H7 (cell line): Measurements from ENCODE around the gene GRAMD1B. TPM values are rescaled to one million over a fixed set of nuclear protein-coding genes. Genes with fewer than 3 reads are reported as not detected.
"Not testable (repeated sequence)": the region's sequence is repeated elsewhere in the genome, so short reads cannot be mapped to it uniquely, and the experiment has no call there.

Experiments used
- DNase-seq: peaks from one replicate; pipeline ENCODE4 v3.0.0; 2012
- H3K27me3 ChIP-seq: 2 replicates; pipeline ENCODE4 v1.6.0; 2011; ENCODE audit warnings: mild to moderate bottlenecking, low read length; ENCODE audit not compliant: control insufficient read depth, insufficient read depth
- H3K36me3 ChIP-seq: replicated peaks from 2 replicates; pipeline ENCODE4 v1.5.1; 2011; ENCODE audit warnings: low read length; ENCODE audit not compliant: control insufficient read depth, insufficient read depth
- H3K4me3 ChIP-seq: 2 replicates; pipeline ENCODE4 v1.5.1; 2011; ENCODE audit warnings: low read depth, mild to moderate bottlenecking, control low read depth, low read length, moderate library complexity; ENCODE audit not compliant: insufficient read depth
- total RNA-seq: library from RNA; depleted of rRNA; stranded (reverse); fragments of >200 nt; shearing (Covaris generic); gene quantifications from 2 replicates; pipeline ENCODE4 v1.2.3, GENCODE V29; 2014

The GRAMD1B gene
- total RNA-seq, 1 experiment from 2014 or later = 15.9 TPM

DNA sequence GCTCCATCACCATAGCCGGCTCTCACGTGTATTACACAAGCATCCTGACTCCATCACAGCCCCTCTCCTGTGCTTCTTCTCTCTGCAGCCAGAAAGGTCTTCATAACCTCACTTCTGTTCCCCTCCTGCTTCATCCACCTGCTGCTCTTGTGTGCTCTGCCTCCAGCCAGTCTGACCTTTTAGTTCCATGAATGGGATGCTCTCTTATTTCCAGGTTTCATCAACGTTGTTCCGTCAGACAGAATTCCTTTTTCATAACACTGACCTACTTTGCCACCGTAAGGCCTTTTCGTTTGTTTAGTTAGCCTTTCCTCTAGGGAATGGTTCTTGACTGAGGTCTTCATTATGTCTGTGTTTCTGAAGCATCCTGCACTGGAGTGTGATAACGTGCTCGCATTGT is 18.8 kb downstream of the GRAMD1B start:
- Histone ChIP-seq H3K27me3 (no peaks in the 10 kb centered on the region), H3K4me3 (no peak overlapping the region), H3K36me3 (no peaks in the 10 kb centered on the region)
- no peak for DNase-seq

DNA sequence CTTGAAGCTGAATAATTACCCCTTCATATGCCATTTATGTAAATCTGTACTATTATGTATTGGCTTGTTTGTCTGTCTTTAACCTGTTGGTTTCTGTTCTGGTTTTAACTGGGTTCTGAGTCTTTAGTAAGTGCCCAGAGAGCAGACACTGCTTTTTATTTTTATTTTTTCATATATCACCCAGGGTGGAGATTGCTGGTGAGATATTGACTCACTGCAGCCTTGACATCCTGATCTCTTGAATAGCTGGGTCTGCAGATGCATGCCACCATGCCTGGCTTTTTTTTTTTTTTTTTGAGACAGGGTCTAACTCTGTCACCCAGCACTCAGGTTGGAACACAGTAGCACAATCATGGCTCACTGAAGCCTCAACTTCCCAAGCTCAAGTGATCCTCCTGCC is 19.4 kb downstream of the GRAMD1B start:
- Histone ChIP-seq H3K36me3 (no peaks in the 10 kb centered on the region), H3K4me3 (no peak overlapping the region), H3K27me3 (no peaks in the 10 kb centered on the region)
- DNase-seq = no peak

DNA sequence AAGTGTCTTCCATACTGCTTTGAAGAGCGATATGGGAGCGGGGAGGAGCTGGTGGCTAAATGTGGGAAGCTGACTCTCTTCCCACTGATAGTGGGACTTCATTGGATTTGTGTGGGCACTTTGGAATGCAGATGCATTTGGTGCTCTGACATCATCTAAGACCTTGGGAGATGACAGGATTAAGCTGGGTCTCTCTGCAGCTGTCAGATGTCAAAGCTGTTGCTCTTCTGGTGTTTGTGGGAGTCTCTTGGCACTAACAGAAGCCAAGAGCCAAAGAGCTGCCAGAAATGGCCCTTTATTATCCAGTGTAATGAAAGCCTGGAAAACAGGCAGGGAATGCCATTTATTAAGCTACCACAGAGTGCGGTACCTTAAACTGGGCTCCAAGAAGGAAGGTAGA is 20.6 kb downstream of the GRAMD1B start:
- Histone ChIP-seq H3K36me3 (no peaks in the 10 kb centered on the region), H3K27me3 (no peaks in the 10 kb centered on the region), H3K4me3 (no peak overlapping the region)
- no peak for DNase-seq

DNA sequence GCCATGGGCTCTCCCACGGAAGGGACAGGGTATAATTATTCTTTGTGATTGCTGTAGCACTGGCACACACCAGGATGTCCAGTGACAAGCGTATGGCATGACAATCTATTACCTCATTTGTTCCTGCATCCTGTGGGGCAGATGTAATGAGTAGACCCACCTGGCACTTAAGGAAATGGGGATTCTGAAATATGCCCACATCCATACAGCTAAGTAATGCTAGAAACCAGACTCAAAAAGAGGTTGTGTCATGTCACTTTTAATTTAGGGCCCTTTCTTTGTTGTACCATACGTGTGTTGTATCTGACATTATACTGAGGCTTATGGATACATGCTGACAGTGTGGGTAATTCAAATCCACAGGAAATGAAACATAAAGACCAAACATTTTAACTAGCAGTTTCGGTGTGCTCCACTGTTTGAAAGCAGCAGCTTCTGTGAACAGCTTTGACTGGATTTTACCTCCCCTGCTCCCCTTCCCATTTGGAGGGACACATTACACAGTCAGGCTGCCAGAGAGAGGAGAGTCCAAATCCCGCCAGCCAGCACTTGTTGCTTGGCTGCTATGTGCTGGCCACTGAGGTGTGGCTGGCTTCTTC is 21.2 kb downstream of the GRAMD1B start:
- no peak overlapping the region for H3K4me3 ChIP-seq
- DNase-seq = no peak
- no peaks in the 10 kb centered on the region for H3K27me3 ChIP-seq
- H3K36me3 ChIP-seq = no peaks in the 10 kb centered on the region

DNA sequence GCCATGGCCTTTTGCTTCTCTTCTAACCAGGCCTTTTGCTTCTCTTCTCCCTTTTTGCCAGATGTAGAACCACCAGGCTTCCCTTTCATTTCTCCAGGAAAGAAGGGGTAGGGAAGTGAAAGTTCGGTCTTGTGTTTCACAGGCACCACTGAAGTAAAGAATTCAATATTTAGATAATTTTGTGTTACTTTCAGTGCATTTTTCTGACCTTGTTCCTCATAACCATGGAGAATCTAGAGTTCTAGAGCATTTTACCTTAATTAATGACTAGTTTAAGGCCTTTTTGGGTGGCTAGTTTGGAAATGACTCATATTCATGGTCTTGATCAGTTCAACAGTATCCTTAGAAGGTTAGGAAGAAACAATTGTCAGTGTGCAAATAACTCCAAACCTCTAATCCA is 22.7 kb downstream of the GRAMD1B start:
- no peaks in the 10 kb centered on the region for H3K36me3 ChIP-seq
- no peak for DNase-seq
- H3K4me3 ChIP-seq = no peak overlapping the region
- H3K27me3 ChIP-seq = no peaks in the 10 kb centered on the region

DNA sequence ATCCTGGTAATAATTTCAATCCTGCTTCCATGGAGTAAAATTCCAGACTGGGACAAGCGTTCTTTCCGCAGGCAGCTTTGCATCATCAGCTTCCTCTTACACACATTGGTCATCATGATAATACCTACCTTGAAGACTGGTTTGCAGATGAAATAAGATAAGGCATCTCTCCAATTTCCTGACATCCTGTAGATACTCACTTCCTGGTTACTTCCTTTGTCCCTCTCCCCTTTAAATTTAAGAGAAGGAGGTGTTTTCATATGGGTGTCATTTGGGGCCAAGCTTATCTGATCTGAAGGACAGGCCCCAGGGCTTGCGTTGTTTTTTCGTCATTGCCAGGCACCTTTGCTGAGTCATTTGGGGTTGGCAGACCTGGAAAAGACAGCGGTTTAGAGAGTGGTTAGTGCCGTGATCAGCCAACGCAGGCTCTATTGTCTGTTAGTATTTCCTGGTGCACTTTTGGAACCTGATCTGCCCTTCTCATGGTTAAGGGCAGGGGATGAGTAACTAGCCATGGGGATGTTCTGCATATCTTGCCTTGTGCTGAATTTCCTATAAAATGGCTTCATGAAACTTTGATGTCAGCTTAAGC is 24.1 kb downstream of the GRAMD1B start:
- Histone ChIP-seq H3K4me3 (no peak overlapping the region), H3K27me3 (no peaks in the 10 kb centered on the region), H3K36me3 (no peaks in the 10 kb centered on the region)
- no peak for DNase-seq

DNA sequence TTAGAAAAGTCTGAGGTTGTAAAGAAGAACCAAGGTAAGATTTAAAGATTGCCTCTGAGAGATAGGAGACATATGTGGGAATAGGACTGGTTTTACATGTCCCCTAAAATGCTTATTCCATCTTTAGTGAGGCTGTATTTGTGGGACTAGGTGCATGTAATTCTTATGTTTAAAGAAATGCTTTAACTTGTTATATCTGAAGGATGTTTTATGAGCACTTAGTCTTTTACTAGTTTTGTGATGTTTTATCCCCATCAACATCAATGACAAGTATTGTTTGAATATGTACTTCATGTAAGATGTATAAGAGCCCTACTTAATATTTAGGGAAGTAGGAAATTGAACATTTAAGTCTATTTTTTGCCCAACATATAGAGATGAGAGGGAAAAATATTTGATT is 24.7 kb downstream of the GRAMD1B start:
- no peaks in the 10 kb centered on the region for H3K36me3 ChIP-seq
- no peak overlapping the region for H3K4me3 ChIP-seq
- DNase-seq = no peak
- H3K27me3 ChIP-seq = no peaks in the 10 kb centered on the region

DNA sequence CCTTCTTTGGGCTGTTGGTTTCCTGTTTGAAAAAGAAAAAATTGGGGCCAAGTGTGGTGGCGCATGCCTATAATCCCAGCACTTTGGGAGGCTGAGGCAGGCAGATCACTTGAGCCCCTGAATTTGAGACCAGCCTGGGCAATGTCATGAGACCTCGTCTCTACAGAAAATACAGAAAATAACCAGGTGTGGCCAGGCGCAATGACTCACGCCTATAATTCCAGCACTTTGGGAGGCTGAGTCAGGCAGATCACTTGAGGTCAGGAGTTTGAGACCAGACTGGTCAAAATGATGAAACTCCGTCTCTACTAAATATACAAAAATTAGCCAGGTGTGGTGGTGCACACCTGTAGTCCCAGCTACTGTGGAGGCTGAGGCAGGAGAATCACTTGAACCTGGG is 26.4 kb downstream of the GRAMD1B start:
- H3K4me3 ChIP-seq, H3K27me3 ChIP-seq, DNase-seq, H3K36me3 ChIP-seq: not testable (repeated sequence)

DNA sequence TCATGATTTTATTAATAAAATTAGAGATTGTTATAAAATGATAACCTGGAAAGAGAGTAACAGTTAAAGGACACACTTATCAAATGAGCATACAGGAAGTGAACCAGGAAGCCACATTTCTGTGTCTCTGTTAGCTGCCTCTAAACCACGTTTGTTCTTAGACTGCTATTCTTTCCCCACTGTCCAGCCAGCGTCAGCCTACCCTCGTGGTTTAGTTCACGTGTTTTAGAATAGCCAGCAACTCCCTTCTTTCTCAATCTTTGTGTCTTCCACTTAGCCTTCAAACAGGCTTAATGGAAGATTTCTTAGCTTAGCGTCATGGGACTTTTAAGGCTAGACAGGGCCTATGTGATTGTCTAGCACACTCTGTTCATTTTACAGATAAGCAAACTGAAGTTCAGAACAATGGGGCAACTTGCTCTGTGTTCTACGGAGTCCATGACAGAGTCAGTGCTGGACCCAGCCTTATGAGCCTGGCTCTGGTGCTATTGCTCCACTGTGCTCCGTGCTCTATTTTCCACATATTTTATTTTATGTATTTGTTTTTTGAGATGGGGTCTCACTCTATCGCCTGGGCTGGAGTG is 27.2 kb downstream of the GRAMD1B start:
- Histone ChIP-seq H3K27me3 (no peaks in the 10 kb centered on the region), H3K36me3 (no peaks in the 10 kb centered on the region), H3K4me3 (no peak overlapping the region)
- DNase-seq = no peak

DNA sequence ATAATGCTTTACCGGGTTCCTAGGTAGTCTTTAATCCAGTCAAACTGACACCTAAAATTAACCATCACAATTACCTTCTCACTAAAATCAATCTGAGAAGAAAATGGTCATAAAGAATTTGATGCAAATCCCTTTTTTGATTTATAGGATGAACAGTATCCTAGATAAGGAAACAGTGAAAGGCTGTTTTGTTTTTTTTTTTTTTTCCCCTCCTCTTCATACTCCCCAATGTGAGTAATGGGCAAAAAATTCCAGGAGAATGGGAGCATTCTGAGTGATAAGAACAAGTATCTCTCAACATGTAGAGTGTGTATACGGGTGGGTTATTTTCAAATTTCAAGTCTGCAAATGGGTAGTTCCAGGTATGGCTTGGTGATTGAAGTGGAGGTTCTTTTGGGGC is 28.4 kb downstream of the GRAMD1B start:
- Histone ChIP-seq H3K4me3 (no peak overlapping the region), H3K36me3 (no peaks in the 10 kb centered on the region), H3K27me3 (no peaks in the 10 kb centered on the region)
- DNase-seq = no peak

DNA sequence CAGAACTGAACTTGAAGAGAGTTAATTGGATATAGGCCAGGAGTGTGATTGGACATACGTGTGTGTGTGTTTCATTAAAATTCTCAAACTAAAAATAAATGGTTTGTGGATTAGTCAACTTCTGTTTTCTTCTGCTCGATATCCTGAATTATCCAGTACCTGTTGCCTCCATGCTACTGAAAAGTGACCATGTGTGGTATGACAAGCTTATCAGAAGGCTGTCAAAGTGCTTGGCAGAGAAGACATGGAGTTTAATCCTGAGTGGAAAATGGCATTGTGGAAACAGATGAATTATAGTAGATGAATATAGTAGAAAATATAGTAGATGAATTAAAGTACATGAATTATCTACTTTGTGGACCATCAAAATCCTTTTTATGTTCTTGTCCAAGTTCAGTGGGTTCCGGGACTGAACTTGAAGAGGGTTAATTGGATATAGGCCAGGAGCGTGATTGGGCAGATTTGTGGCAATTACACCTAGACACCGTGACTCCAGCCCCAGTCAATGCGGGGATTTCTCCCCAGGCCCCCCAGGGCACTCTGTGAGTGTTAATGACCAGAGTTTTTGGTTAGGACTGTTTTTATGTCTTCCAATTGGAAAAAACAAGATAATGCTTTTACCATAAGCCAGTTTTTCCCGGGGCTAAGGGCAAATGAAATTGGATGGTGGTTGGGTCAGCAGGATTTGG is 30.1 kb downstream of the GRAMD1B start:
- Histone ChIP-seq H3K36me3 (no peaks in the 10 kb centered on the region), H3K4me3 (no peak overlapping the region), H3K27me3 (no peaks in the 10 kb centered on the region)
- no peak for DNase-seq

DNA sequence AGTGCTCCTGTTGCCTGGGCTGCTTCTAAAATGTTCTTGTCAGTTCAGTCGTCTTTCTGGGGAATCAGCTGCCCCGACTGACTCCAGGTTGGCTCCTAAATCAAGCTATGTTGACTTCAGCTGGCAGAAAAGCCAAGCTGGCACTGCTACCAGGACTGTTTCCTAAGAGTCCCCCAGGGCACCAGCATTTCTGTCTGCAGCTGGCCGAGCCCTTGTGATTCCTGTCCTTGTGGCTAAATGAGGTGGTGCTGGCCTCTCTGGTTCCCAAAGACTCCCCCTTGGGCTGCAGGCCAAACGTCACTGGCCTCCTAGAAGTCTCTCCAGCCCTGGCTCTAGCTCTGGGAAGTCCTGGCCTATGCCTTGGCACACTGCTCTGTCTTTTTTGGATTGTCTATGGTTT is 31.1 kb downstream of the GRAMD1B start:
- H3K27me3 ChIP-seq = no peaks in the 10 kb centered on the region
- H3K36me3 ChIP-seq = no peaks in the 10 kb centered on the region
- no peak overlapping the region for H3K4me3 ChIP-seq
- DNase-seq = no peak

DNA sequence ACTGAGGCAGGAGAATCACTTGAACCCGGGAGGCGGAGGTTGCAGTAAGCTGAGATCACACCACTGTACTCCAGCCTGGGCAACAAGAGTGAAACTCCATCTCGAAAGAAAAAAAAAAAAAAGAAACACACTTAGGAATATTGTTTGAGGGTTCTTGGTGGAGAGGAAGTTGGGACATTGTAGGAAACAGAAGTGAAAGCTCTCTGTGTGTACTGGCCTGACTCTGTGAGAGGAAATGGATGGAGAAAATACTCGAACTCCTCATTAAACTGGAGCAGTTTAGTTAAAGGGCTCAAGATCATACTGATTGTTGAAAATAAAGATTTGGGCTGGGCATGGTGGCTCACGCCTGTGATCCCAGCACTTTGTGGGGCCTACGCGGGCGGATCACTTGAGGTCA is 35.6 kb downstream of the GRAMD1B start:
- not testable (repeated sequence) for H3K36me3 ChIP-seq, H3K4me3 ChIP-seq, DNase-seq, H3K27me3 ChIP-seq

DNA sequence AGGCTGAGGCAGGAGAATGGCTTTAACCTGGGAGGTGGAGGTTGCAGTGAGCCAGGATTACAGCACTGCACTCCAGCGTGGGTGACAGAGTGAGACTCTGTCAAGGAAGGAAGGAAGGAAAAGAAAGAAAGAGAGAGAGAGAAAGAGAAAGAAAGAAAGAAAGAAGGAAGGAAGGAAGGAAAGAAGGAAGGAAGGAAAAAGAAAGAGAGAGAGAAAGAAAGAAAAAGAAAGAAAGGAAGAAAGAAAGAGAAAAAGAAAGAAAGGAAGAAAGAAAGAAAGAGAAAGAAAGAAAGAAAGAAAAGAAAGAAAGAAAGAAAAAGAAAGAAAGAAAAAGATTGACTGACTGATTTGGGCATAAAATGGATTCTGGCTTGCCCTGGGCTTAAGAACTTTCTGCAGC is 36.1 kb downstream of the GRAMD1B start:
- H3K27me3 ChIP-seq, DNase-seq, H3K36me3 ChIP-seq, H3K4me3 ChIP-seq: not testable (repeated sequence)

DNA sequence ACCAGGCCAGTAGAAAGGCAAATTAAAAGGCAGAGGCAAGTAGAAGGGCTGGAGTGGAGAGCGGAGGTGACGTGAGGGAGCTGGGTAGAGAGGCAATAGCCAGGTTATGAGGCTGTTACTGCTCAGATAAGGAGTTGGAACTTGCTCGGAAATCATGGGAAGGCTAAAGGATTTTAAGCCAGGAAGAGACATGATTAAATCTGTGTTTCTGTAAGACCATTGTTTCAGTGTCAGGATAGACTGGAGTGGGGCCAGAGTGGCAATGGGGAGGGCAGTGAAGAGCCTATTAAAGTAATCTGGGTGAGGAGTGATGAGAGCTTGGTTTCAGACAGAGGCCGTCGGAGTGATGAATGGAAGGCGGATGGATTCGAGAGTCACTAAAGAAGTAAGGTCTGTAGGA is 39.0 kb downstream of the GRAMD1B start:
- Histone ChIP-seq H3K36me3 (no peaks in the 10 kb centered on the region), H3K4me3 (no peak overlapping the region), H3K27me3 (no peaks in the 10 kb centered on the region)
- no peak for DNase-seq
